HL-60 (cell line): ENCODE results near the gene KCNH1.
A peak's percentile ranks its signal among the peaks of the same experiment; 100 is the strongest.

Source experiments
- DNase-seq, 2 experiments: peaks; one replicate each; pipeline ENCODE4 v3.0.0-alpha.2; 2010 to 2020; ENCODE audit warnings: low read depth in 1 of 2, low spot score in 1 of 2
- H3K27ac ChIP-seq: fragments of 250-450 bp; sonication (Bioruptor Pico); replicated peaks from 2 replicates; pipeline ENCODE4 v1.5.1; 2020; ENCODE audit warnings: mild to moderate bottlenecking, moderate library complexity
- H3K27me3 ChIP-seq: fragments of 250-450 bp; sonication (Bioruptor Pico); 2 replicates; pipeline ENCODE4 v1.5.1; 2021; ENCODE audit warnings: mild to moderate bottlenecking, moderate library complexity; ENCODE audit not compliant: insufficient read depth, poor library complexity, severe bottlenecking
- H3K4me3 ChIP-seq: replicated peaks from 2 replicates; pipeline ENCODE4 v1.5.1; 2011; ENCODE audit warnings: mild to moderate bottlenecking, control low read depth, low read length; ENCODE audit not compliant: insufficient read depth
- CTCF ChIP-seq: IDR thresholded peaks from one replicate; pipeline ENCODE4 v1.5.1; 2011; ENCODE audit warnings: low read length, control low read depth, inconsistent platforms; ENCODE audit not compliant: insufficient read depth
- GABPA ChIP-seq: IDR thresholded peaks from 2 replicates; pipeline ENCODE4 v1.6.1; 2012; ENCODE audit warnings: low read depth
- POLR2AphosphoS5 ChIP-seq: IDR thresholded peaks from 2 replicates; pipeline ENCODE4 v1.6.1; 2012; ENCODE audit warnings: low read depth
- REST ChIP-seq: IDR thresholded peaks from 2 replicates; pipeline ENCODE4 v1.6.1; 2012; ENCODE audit warnings: low read depth; ENCODE audit not compliant: insufficient replicate concordance
- SPI1 ChIP-seq: IDR thresholded peaks from 2 replicates; pipeline ENCODE4 v1.6.1; 2012; ENCODE audit warnings: low read depth, mild to moderate bottlenecking, borderline replicate concordance
- long read RNA-seq: library from polyadenylated mRNA; unstranded; transcript quantifications from one replicate; pipeline ENCODE4 v2.0.0, GENCODE V29; 2020

Gene KCNH1, protein sequence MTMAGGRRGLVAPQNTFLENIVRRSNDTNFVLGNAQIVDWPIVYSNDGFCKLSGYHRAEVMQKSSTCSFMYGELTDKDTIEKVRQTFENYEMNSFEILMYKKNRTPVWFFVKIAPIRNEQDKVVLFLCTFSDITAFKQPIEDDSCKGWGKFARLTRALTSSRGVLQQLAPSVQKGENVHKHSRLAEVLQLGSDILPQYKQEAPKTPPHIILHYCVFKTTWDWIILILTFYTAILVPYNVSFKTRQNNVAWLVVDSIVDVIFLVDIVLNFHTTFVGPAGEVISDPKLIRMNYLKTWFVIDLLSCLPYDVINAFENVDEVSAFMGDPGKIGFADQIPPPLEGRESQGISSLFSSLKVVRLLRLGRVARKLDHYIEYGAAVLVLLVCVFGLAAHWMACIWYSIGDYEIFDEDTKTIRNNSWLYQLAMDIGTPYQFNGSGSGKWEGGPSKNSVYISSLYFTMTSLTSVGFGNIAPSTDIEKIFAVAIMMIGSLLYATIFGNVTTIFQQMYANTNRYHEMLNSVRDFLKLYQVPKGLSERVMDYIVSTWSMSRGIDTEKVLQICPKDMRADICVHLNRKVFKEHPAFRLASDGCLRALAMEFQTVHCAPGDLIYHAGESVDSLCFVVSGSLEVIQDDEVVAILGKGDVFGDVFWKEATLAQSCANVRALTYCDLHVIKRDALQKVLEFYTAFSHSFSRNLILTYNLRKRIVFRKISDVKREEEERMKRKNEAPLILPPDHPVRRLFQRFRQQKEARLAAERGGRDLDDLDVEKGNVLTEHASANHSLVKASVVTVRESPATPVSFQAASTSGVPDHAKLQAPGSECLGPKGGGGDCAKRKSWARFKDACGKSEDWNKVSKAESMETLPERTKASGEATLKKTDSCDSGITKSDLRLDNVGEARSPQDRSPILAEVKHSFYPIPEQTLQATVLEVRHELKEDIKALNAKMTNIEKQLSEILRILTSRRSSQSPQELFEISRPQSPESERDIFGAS
- long read RNA-seq, result 0 reads

DNA sequence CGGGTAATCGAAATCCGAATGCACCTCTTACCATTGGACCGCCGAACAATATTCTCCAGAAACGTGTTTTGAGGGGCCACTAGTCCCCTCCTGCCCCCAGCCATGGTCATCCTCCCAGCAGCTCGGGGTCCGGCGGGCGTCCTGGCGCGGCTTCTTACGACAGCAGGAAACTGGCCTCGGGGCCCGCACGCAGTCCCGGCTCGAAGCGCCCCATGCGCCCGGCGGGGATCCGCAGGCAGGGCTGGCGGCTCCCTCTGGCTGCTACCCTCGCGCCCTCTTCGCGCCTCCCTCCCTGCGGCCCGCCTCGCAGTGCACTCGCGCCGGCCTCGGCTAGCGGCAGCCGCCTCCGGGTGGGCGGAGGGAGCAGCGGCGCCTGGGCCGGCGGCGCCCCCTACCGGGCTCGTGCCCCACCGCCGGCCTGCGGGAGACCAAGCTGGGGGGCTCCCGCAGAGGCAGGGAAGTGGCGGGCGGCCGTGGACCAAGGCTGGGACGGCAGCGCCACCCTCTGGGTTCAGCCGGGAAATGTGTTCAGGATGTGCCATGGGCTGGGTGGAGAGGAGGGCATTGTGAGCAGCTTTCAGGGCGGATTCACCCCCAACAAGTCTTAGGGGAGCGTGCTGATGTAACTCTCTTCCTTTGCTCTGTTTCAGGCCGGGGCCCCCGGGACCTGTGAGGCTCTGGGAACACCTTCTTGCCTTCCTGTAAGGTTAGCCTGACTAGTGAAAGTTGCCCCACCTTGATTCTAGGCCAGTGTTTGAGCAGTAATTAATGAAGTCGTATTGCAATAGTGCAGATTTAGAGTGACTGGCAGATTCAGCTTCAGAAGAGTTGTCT, at the start of gene KCNH1:
KCNH1 (minus strand) TSS at position 313 of the 834 bp plus-strand sequence; CDS start at position 110, 203 bp downstream.
- DNase-seq, result peak; percentile 26 to 62
- TF ChIP-seq CTCF, result peak; percentile 37
- TF ChIP-seq SPI1, result peak; percentile 40; the same call in 1 of the 2 replicates
- TF ChIP-seq GABPA, result no peak
- H3K4me3 ChIP-seq, result no peak within 1 kb of the TSS
- peaks cover 26% of the 10 kb centered on the region for H3K27me3 ChIP-seq
- no peak within 1 kb of the TSS for H3K27ac ChIP-seq

GRCh38 chr1:211182746-211183145, 48.8 kb upstream of the KCNH1 start:
- H3K27ac ChIP-seq, result no peak overlapping the region
- no peak for TF ChIP-seq CTCF
- no peak for TF ChIP-seq GABPA
- TF ChIP-seq REST, result no peak
- TF ChIP-seq POLR2AphosphoS5, result no peak
- TF ChIP-seq SPI1, result no peak
- H3K4me3 ChIP-seq, result no peak overlapping the region
- no peak for DNase-seq
- peaks cover 6% of the 10 kb centered on the region for H3K27me3 ChIP-seq

GRCh38 chr1:211174375-211174774, 40.4 kb upstream of the KCNH1 start:
- TF ChIP-seq GABPA, result no peak
- TF ChIP-seq SPI1, result no peak
- TF ChIP-seq REST, result no peak
- H3K4me3 ChIP-seq, result no peak overlapping the region
- H3K27me3 ChIP-seq, result no peaks in the 10 kb centered on the region
- no peak overlapping the region for H3K27ac ChIP-seq
- no peak for DNase-seq
